ENCODE results near the gene SPG11. TPM values are rescaled to one million over a fixed set of nuclear protein-coding genes. Genes with fewer than 3 reads are reported as not detected.
A peak's percentile ranks its signal among the peaks of the same experiment; 100 is the strongest.

The SPG11 gene
- total RNA-seq, 2 experiments from 2014 or later: 73.8 to 75.8 TPM

GRCh38 chr15:44593042-44593736, 70.3 kb downstream of the SPG11 start:
- no peak overlapping the region for H3K4me3 Mint-ChIP-seq
- peak; percentile 36 for DNase-seq
- H3K4me1 Mint-ChIP-seq (ENCODE audit: low read depth): peaks cover 26% of the 10 kb centered on the region
- H3K27ac Mint-ChIP-seq: peak overlapping the region; percentile 27
- H3K36me3 Mint-ChIP-seq (ENCODE audit: low read depth): peaks cover 56% of the 10 kb centered on the region
- ATAC-seq: peak; percentile 82
- ChIA-PET CTCF (interaction anchor here (0.9 to 1.9 kb wide), 6 partner anchors 9 to 144 kb away, joined by 4 to 24 read pairs (median 5); partner anchors contain the start of genes SPG11 and TRIM69), POLR2A (interaction anchor here (0.9 to 1.2 kb wide), 2 partner anchors 118 to 136 kb away, joined by 3 to 5 read pairs; partner anchors contain the start of genes B2M and PATL2)
- no peaks in the 10 kb centered on the region for H3K27me3 Mint-ChIP-seq (ENCODE audit: low read depth)
- H3K9me3 Mint-ChIP-seq (ENCODE audit: insufficient read depth): no peaks in the 10 kb centered on the region

GRCh38 chr15:44591326-44591725, 72.1 kb downstream of the SPG11 start:
- Mint-ChIP-seq H3K27ac (no peak overlapping the region), H3K4me1 (ENCODE audit: low read depth) (peaks cover 11% of the 10 kb centered on the region), H3K27me3 (ENCODE audit: low read depth) (no peaks in the 10 kb centered on the region), H3K9me3 (ENCODE audit: insufficient read depth) (no peaks in the 10 kb centered on the region), H3K4me3 (no peak overlapping the region), H3K36me3 (ENCODE audit: low read depth) (peaks cover 55% of the 10 kb centered on the region)
- ATAC-seq: no peak
- ChIA-PET POLR2A (interaction anchor here (0.9 kb wide), 1 partner anchor 73 kb away, joined by 3 read pairs; no protein-coding TSS in a partner anchor), CTCF (interaction anchor here (0.8 to 1.9 kb wide), 3 partner anchors 13 to 147 kb away, joined by 4 to 10 read pairs (median 5); partner anchors contain the start of gene TRIM69)
- DNase-seq: no peak

DNA sequence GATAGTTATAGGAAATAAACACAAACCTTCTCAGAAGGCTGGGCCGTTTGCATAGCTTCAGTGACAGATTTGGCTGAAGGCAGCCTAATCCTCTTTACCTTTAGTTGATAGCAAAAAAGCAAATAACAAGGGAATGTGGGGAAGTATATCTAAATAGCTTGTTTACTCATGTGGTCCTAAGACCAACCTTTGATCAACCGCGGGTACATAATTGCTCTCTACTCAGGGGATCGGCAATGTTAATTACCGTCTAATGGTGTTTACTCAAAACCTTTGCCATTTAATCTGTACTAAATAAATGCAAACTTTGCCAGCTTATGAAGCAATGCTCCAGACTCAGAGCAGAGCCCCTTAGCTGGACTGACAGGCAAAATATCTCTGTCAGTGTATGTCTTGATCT, 74.9 kb downstream of the SPG11 start:
- POLR2A ChIA-PET: interaction anchor here (0.9 to 2.0 kb wide), 3 partner anchors 123 to 132 kb away, joined by 3 to 5 read pairs (median 5); partner anchors contain the start of genes B2M and PATL2
- no peak overlapping the region for H3K27ac Mint-ChIP-seq
- peaks cover 62% of the 10 kb centered on the region for H3K36me3 Mint-ChIP-seq (ENCODE audit: low read depth)

GRCh38 chr15:44585633-44586032, 77.8 kb downstream of the SPG11 start:
- no peaks in the 10 kb centered on the region for H3K9me3 Mint-ChIP-seq (ENCODE audit: insufficient read depth)
- peaks cover 65% of the 10 kb centered on the region for H3K36me3 Mint-ChIP-seq (ENCODE audit: low read depth)
- peaks cover 2% of the 10 kb centered on the region for H3K4me1 Mint-ChIP-seq (ENCODE audit: low read depth)
- H3K4me3 Mint-ChIP-seq: no peak overlapping the region
- no peak overlapping the region for H3K27ac Mint-ChIP-seq
- no peaks in the 10 kb centered on the region for H3K27me3 Mint-ChIP-seq (ENCODE audit: low read depth)
- no peak for DNase-seq
- CTCF ChIA-PET: interaction anchor here (1.9 to 7.0 kb wide), 4 partner anchors 7 to 267 kb away, joined by 10 to 88 read pairs (median 29); partner anchors contain the start of gene TRIM69
- no peak for ATAC-seq
- POLR2A ChIA-PET: interaction anchor here (0.6 to 1.5 kb wide), 3 partner anchors 143 to 1107 kb away, joined by 3 to 4 read pairs (median 3); no protein-coding TSS in a partner anchor

More for the DNA sequence above, 74.9 kb downstream of the SPG11 start:
- ATAC-seq (no peak), DNase-seq (no peak)
- no peaks in the 10 kb centered on the region for H3K9me3 Mint-ChIP-seq (ENCODE audit: insufficient read depth)
- CTCF ChIA-PET: interaction anchor here (0.8 to 7.0 kb wide), 6 partner anchors 10 to 148 kb away, joined by 3 to 88 read pairs (median 3); partner anchors contain the start of gene TRIM69
- H3K27me3 Mint-ChIP-seq (ENCODE audit: low read depth): no peaks in the 10 kb centered on the region
- H3K4me3 Mint-ChIP-seq: no peak overlapping the region
- peaks cover 4% of the 10 kb centered on the region for H3K4me1 Mint-ChIP-seq (ENCODE audit: low read depth)

DNA sequence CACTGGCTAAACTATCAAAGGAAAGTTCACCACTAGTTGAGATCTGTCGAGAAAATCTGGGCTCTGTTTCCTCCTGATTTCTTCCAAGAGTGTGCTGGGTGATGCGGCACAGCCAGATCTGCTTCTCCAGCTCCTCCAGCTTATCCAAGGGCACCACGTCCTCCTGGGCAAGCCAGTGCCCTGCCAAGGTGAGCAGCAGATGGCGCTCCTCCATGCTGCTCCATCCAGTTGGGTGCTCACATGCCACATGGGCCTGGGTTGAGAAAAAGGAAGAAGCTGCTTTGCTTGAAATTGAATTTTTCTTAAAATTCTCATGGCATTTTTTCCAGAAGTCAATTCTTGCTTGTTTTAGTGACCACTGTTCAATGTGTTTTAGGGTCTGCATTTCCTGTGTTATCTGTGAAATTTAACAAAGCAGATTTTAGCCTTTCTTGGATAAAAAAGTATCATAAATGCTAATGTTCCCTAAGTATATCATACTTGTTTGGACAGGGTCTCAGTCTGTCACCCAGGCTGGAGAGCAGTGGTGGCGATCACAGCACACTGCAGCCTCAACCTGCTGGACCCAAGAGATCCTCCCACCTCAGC, 79.2 kb downstream of the SPG11 start:
- H3K36me3 Mint-ChIP-seq (ENCODE audit: low read depth): peaks cover 66% of the 10 kb centered on the region
- ChIA-PET CTCF (interaction anchor here (0.6 to 7.0 kb wide), 18 partner anchors 8 to 534 kb away, joined by 3 to 88 read pairs (median 4); partner anchors contain the start of genes B2M, PATL2, SORD and SPG11), POLR2A (interaction anchor here (0.6 to 1.7 kb wide), 2 partner anchors 11 to 127 kb away, joined by 3 to 4 read pairs; partner anchors contain the start of genes B2M and PATL2)
- H3K9me3 Mint-ChIP-seq (ENCODE audit: insufficient read depth): no peaks in the 10 kb centered on the region
- ATAC-seq (peak; percentile 79), DNase-seq (peak; percentile 64)
- no peaks in the 10 kb centered on the region for H3K27me3 Mint-ChIP-seq (ENCODE audit: low read depth)
- no peak overlapping the region for H3K27ac Mint-ChIP-seq
- peaks cover 2% of the 10 kb centered on the region for H3K4me1 Mint-ChIP-seq (ENCODE audit: low read depth)
- H3K4me3 Mint-ChIP-seq: no peak overlapping the region

GRCh38 chr15:44580105-44580504, 83.4 kb downstream of the SPG11 start:
- no peaks in the 10 kb centered on the region for H3K9me3 Mint-ChIP-seq (ENCODE audit: insufficient read depth)
- peaks cover 51% of the 10 kb centered on the region for H3K36me3 Mint-ChIP-seq (ENCODE audit: low read depth)
- POLR2A ChIA-PET: interaction anchor here (1.5 to 2.3 kb wide), 3 partner anchors 83 to 134 kb away, joined by 4 to 10 read pairs (median 9); partner anchors contain the start of genes B2M, PATL2 and SPG11
- CTCF ChIA-PET: interaction anchor here (2.0 to 4.0 kb wide), 4 partner anchors 8 to 273 kb away, joined by 7 to 49 read pairs (median 22); partner anchors contain the start of genes SPG11 and TRIM69
- H3K4me3 Mint-ChIP-seq: no peak overlapping the region
- H3K27me3 Mint-ChIP-seq (ENCODE audit: low read depth): no peaks in the 10 kb centered on the region
- DNase-seq (no peak), ATAC-seq (no peak)
- peaks cover 15% of the 10 kb centered on the region for H3K4me1 Mint-ChIP-seq (ENCODE audit: low read depth)
- no peak overlapping the region for H3K27ac Mint-ChIP-seq

DNA sequence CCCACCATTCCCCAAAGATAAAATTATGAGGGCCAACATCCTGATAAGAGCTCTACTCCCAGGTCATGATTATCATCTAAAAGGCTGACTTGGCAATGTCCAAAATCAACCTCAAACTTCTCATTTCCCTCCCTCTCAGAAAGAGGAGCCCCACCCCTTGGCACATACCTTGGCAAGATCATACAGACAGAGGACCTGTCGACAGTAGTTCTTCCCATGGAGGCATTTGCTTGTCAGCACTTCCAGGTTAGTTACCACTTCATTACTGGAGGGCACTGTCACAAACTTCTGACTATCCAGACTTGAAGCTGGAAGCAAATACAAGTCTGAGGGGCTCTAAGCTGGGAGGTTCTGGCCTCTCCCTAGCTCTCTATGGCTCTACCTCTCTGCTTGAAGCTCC, 88.7 kb downstream of the SPG11 start:
- no peak for ATAC-seq
- H3K4me3 Mint-ChIP-seq: no peak overlapping the region
- peak overlapping the region; percentile 43 for H3K27ac Mint-ChIP-seq
- no peak for DNase-seq
- no peaks in the 10 kb centered on the region for H3K9me3 Mint-ChIP-seq (ENCODE audit: insufficient read depth)
- ChIA-PET POLR2A (interaction anchor here (0.8 to 1.3 kb wide), 3 partner anchors 16 to 89 kb away, joined by 3 to 4 read pairs (median 3); partner anchors contain the start of gene SPG11), CTCF (interaction anchor here (0.8 to 1.3 kb wide), 2 partner anchors 9 to 28 kb away, joined by 3 to 5 read pairs; no protein-coding TSS in a partner anchor)
- peaks cover 38% of the 10 kb centered on the region for H3K36me3 Mint-ChIP-seq (ENCODE audit: low read depth)
- H3K4me1 Mint-ChIP-seq (ENCODE audit: low read depth): peaks cover 15% of the 10 kb centered on the region
- H3K27me3 Mint-ChIP-seq (ENCODE audit: low read depth): no peaks in the 10 kb centered on the region

- ATAC-seq (no peak), DNase-seq (no peak)
- Mint-ChIP-seq H3K27ac (no peak overlapping the region), H3K27me3 (ENCODE audit: low read depth) (no peaks in the 10 kb centered on the region), H3K4me1 (ENCODE audit: low read depth) (peaks cover 7% of the 10 kb centered on the region), H3K9me3 (ENCODE audit: insufficient read depth) (no peaks in the 10 kb centered on the region), H3K4me3 (no peak overlapping the region), H3K36me3 (ENCODE audit: low read depth) (peaks cover 38% of the 10 kb centered on the region)
- POLR2A ChIA-PET: no interaction called here
- CTCF ChIA-PET: interaction anchor here (1.2 kb wide), 1 partner anchor 164 kb away, joined by 3 read pairs; no protein-coding TSS in a partner anchor
Observed at GRCh38 chr15:44573386-44573785, 90.1 kb downstream of the SPG11 start.

- POLR2A ChIA-PET: no interaction called here
- CTCF ChIA-PET: no interaction called here
- Mint-ChIP-seq H3K9me3 (ENCODE audit: insufficient read depth) (no peaks in the 10 kb centered on the region), H3K36me3 (ENCODE audit: low read depth) (peaks cover 53% of the 10 kb centered on the region), H3K4me3 (no peak overlapping the region), H3K27me3 (ENCODE audit: low read depth) (no peaks in the 10 kb centered on the region), H3K27ac (no peak overlapping the region), H3K4me1 (ENCODE audit: low read depth) (peaks cover 4% of the 10 kb centered on the region)
- DNase-seq: no peak
- no peak for ATAC-seq
Observed at GRCh38 chr15:44570361-44570760, 93.1 kb downstream of the SPG11 start.

GRCh38 chr15:44569316-44569715, 94.1 kb downstream of the SPG11 start:
- Mint-ChIP-seq H3K9me3 (ENCODE audit: insufficient read depth) (no peaks in the 10 kb centered on the region), H3K27me3 (ENCODE audit: low read depth) (no peaks in the 10 kb centered on the region), H3K27ac (peak overlapping the region; percentile 43), H3K4me3 (no peak overlapping the region), H3K4me1 (ENCODE audit: low read depth) (no peaks in the 10 kb centered on the region), H3K36me3 (ENCODE audit: low read depth) (peaks cover 56% of the 10 kb centered on the region)
- ChIA-PET POLR2A (no interaction called here), CTCF (interaction anchor here (0.8 kb wide), 1 partner anchor 9 kb away, joined by 4 read pairs; no protein-coding TSS in a partner anchor)
- DNase-seq (no peak), ATAC-seq (no peak)

GRCh38 chr15:44568338-44568737, 95.1 kb downstream of the SPG11 start:
- no peak overlapping the region for H3K27ac Mint-ChIP-seq
- H3K4me3 Mint-ChIP-seq: no peak overlapping the region
- ATAC-seq (no peak), DNase-seq (no peak)
- H3K9me3 Mint-ChIP-seq (ENCODE audit: insufficient read depth): no peaks in the 10 kb centered on the region
- H3K36me3 Mint-ChIP-seq (ENCODE audit: low read depth): peaks cover 63% of the 10 kb centered on the region
- ChIA-PET CTCF (no interaction called here), POLR2A (no interaction called here)
- H3K4me1 Mint-ChIP-seq (ENCODE audit: low read depth): no peaks in the 10 kb centered on the region
- no peaks in the 10 kb centered on the region for H3K27me3 Mint-ChIP-seq (ENCODE audit: low read depth)

Measured in activated CD8-positive, alpha-beta T cell treated with anti-CD3 and anti-CD28 coated beads, Interleukin-2, amount 10 ng/mL, durations not matched to agents 7 days and 5 days (primary cell).